ENCODE measurements around the gene PDK4.

Gene PDK4

GRCh38 chr7:95622001-95622549 lies 25.8 kb upstream of the PDK4 start:
- Histone ChIP-seq H3K4me3 (ENCODE audit: low read length in 2 of 2) (no peak overlapping the region), H3K27me3 (ENCODE audit: control insufficient read depth in 2 of 2, insufficient read depth in 2 of 2, low read length in 2 of 2) (no peaks in the 10 kb centered on the region), H3K9me3 (ENCODE audit: control insufficient read depth in 2 of 2, low read length in 2 of 2) (no peaks in the 10 kb centered on the region), H3K27ac (ENCODE audit: low read depth in 2 of 2, low read length in 2 of 2) (no peak overlapping the region), H3K9ac (ENCODE audit: low read depth in 1 of 2, low read length in 2 of 2) (no peak overlapping the region), H3K36me3 (ENCODE audit: control insufficient read depth in 2 of 2, insufficient read depth in 2 of 2, low read length in 2 of 2) (no peaks in the 10 kb centered on the region), H3K4me1 (ENCODE audit: control insufficient read depth in 2 of 2, insufficient read depth in 2 of 2, low read length in 2 of 2) (no peaks in the 10 kb centered on the region)

GRCh38 chr7:95621404-95621803 lies 25.1 kb upstream of the PDK4 start:
- Histone ChIP-seq H3K27me3 (ENCODE audit: control insufficient read depth in 2 of 2, insufficient read depth in 2 of 2, low read length in 2 of 2) (no peaks in the 10 kb centered on the region), H3K4me1 (ENCODE audit: control insufficient read depth in 2 of 2, insufficient read depth in 2 of 2, low read length in 2 of 2) (no peaks in the 10 kb centered on the region), H3K27ac (ENCODE audit: low read depth in 2 of 2, low read length in 2 of 2) (no peak overlapping the region), H3K9ac (ENCODE audit: low read depth in 1 of 2, low read length in 2 of 2) (no peak overlapping the region), H3K4me3 (ENCODE audit: low read length in 2 of 2) (no peak overlapping the region), H3K36me3 (ENCODE audit: control insufficient read depth in 2 of 2, insufficient read depth in 2 of 2, low read length in 2 of 2) (no peaks in the 10 kb centered on the region), H3K9me3 (ENCODE audit: control insufficient read depth in 2 of 2, low read length in 2 of 2) (no peaks in the 10 kb centered on the region)

GRCh38 chr7:95620631-95621030 lies 24.3 kb upstream of the PDK4 start:
- H3K36me3 ChIP-seq (ENCODE audit: control insufficient read depth in 2 of 2, insufficient read depth in 2 of 2, low read length in 2 of 2), result no peaks in the 10 kb centered on the region
- H3K27me3 ChIP-seq (ENCODE audit: control insufficient read depth in 2 of 2, insufficient read depth in 2 of 2, low read length in 2 of 2), result no peaks in the 10 kb centered on the region
- no peak overlapping the region for H3K27ac ChIP-seq (ENCODE audit: low read depth in 2 of 2, low read length in 2 of 2)
- no peak overlapping the region for H3K9ac ChIP-seq (ENCODE audit: low read depth in 1 of 2, low read length in 2 of 2)
- no peaks in the 10 kb centered on the region for H3K4me1 ChIP-seq (ENCODE audit: control insufficient read depth in 2 of 2, insufficient read depth in 2 of 2, low read length in 2 of 2)
- H3K9me3 ChIP-seq (ENCODE audit: control insufficient read depth in 2 of 2, low read length in 2 of 2), result no peaks in the 10 kb centered on the region
- no peak overlapping the region for H3K4me3 ChIP-seq (ENCODE audit: low read length in 2 of 2)

- no peak overlapping the region for H3K9ac ChIP-seq (ENCODE audit: low read depth in 1 of 2, low read length in 2 of 2)
- H3K4me3 ChIP-seq (ENCODE audit: low read length in 2 of 2), result no peak overlapping the region
- no peaks in the 10 kb centered on the region for H3K9me3 ChIP-seq (ENCODE audit: control insufficient read depth in 2 of 2, low read length in 2 of 2)
- H3K36me3 ChIP-seq (ENCODE audit: control insufficient read depth in 2 of 2, insufficient read depth in 2 of 2, low read length in 2 of 2), result no peaks in the 10 kb centered on the region
- H3K27ac ChIP-seq (ENCODE audit: low read depth in 2 of 2, low read length in 2 of 2), result no peak overlapping the region
- no peaks in the 10 kb centered on the region for H3K27me3 ChIP-seq (ENCODE audit: control insufficient read depth in 2 of 2, insufficient read depth in 2 of 2, low read length in 2 of 2)
- no peaks in the 10 kb centered on the region for H3K4me1 ChIP-seq (ENCODE audit: control insufficient read depth in 2 of 2, insufficient read depth in 2 of 2, low read length in 2 of 2)
Observed at GRCh38 chr7:95619921-95620320, 23.6 kb upstream of the PDK4 start.

- Histone ChIP-seq H3K27me3 (ENCODE audit: control insufficient read depth in 2 of 2, insufficient read depth in 2 of 2, low read length in 2 of 2) (no peaks in the 10 kb centered on the region), H3K27ac (ENCODE audit: low read depth in 2 of 2, low read length in 2 of 2) (no peak overlapping the region)
Observed at GRCh38 chr7:95619517-95619916, 23.2 kb upstream of the PDK4 start.

DNA sequence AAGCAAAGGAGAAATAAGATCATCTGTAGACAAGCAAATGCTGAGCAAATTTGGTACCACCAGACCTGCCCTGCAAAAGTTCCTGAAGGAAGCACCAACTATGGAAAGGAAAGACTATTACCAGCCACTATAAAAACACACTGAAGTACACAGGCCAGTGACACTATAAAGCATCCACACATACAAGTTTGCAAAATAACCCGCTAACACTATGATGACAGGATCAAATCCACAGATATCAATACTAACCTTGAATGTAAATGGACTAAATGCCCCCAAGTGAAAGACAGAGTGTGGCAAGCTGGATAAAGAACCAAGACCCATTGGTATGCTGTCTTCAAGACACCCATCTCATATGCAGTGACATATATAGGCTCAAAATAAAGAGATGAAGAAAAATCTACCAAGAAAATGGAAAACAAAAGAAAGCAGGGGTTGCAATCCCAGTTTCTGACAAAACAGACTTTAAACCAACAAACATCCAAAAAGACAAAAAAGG lies 18.2 kb upstream of the PDK4 start:
- Histone ChIP-seq H3K27ac (ENCODE audit: low read depth in 2 of 2, low read length in 2 of 2) (no peak overlapping the region), H3K27me3 (ENCODE audit: control insufficient read depth in 2 of 2, insufficient read depth in 2 of 2, low read length in 2 of 2) (no peaks in the 10 kb centered on the region), H3K9ac (ENCODE audit: low read depth in 1 of 2, low read length in 2 of 2) (no peak overlapping the region), H3K4me1 (ENCODE audit: control insufficient read depth in 2 of 2, insufficient read depth in 2 of 2, low read length in 2 of 2) (peaks cover 7% of the 10 kb centered on the region in 2 donors), H3K9me3 (ENCODE audit: control insufficient read depth in 2 of 2, low read length in 2 of 2) (no peaks in the 10 kb centered on the region), H3K4me3 (ENCODE audit: low read length in 2 of 2) (no peak overlapping the region), H3K36me3 (ENCODE audit: control insufficient read depth in 2 of 2, insufficient read depth in 2 of 2, low read length in 2 of 2) (no peaks in the 10 kb centered on the region)

More at GRCh38 chr7:95619517-95619916, 23.2 kb upstream of the PDK4 start:
- H3K4me1 ChIP-seq (ENCODE audit: control insufficient read depth in 2 of 2, insufficient read depth in 2 of 2, low read length in 2 of 2), result no peaks in the 10 kb centered on the region
- no peaks in the 10 kb centered on the region for H3K36me3 ChIP-seq (ENCODE audit: control insufficient read depth in 2 of 2, insufficient read depth in 2 of 2, low read length in 2 of 2)
- no peak overlapping the region for H3K4me3 ChIP-seq (ENCODE audit: low read length in 2 of 2)
- no peaks in the 10 kb centered on the region for H3K9me3 ChIP-seq (ENCODE audit: control insufficient read depth in 2 of 2, low read length in 2 of 2)
- H3K9ac ChIP-seq (ENCODE audit: low read depth in 1 of 2, low read length in 2 of 2), result no peak overlapping the region

DNA sequence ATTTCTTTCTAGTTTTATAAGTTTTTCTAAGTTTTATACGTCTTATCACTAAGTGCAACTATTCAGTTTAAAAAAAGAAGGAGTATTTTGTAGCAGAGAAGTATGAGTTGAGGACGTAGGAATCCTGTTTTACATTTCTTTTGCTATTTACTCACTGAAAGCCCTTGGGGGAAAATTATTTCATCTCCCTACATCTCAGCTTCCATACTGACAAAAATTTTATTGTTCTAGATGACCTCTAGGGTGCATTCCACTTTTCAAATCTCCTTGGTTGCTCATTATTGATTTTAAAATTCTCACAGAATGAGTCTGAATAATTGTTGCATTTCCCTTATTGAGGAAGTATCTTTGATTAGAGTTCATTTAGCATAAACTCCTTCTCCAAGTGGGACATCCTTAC lies 14.9 kb upstream of the PDK4 start:
- H3K9ac ChIP-seq (ENCODE audit: low read depth in 1 of 2, low read length in 2 of 2), result no peak overlapping the region
- no peaks in the 10 kb centered on the region for H3K9me3 ChIP-seq (ENCODE audit: control insufficient read depth in 2 of 2, low read length in 2 of 2)
- H3K27ac ChIP-seq (ENCODE audit: low read depth in 2 of 2, low read length in 2 of 2), result no peak overlapping the region
- H3K36me3 ChIP-seq (ENCODE audit: control insufficient read depth in 2 of 2, insufficient read depth in 2 of 2, low read length in 2 of 2), result no peaks in the 10 kb centered on the region
- H3K4me3 ChIP-seq (ENCODE audit: low read length in 2 of 2), result no peak overlapping the region
- peaks cover 31 to 33% of the 10 kb centered on the region in 2 donors for H3K4me1 ChIP-seq (ENCODE audit: control insufficient read depth in 2 of 2, insufficient read depth in 2 of 2, low read length in 2 of 2)
- no peaks in the 10 kb centered on the region for H3K27me3 ChIP-seq (ENCODE audit: control insufficient read depth in 2 of 2, insufficient read depth in 2 of 2, low read length in 2 of 2)

GRCh38 chr7:95609277-95609971 lies 13.1 kb upstream of the PDK4 start:
- Histone ChIP-seq H3K9me3 (ENCODE audit: control insufficient read depth in 2 of 2, low read length in 2 of 2) (no peaks in the 10 kb centered on the region), H3K9ac (ENCODE audit: low read depth in 1 of 2, low read length in 2 of 2) (peak overlapping the region; percentile 52 to 61), H3K4me3 (ENCODE audit: low read length in 2 of 2) (peak overlapping the region; percentile 38 to 64), H3K36me3 (ENCODE audit: control insufficient read depth in 2 of 2, insufficient read depth in 2 of 2, low read length in 2 of 2) (no peaks in the 10 kb centered on the region), H3K4me1 (ENCODE audit: control insufficient read depth in 2 of 2, insufficient read depth in 2 of 2, low read length in 2 of 2) (peaks cover 31 to 33% of the 10 kb centered on the region in 2 donors), H3K27me3 (ENCODE audit: control insufficient read depth in 2 of 2, insufficient read depth in 2 of 2, low read length in 2 of 2) (no peaks in the 10 kb centered on the region), H3K27ac (ENCODE audit: low read depth in 2 of 2, low read length in 2 of 2) (peak overlapping the region; percentile 89 to 94)

DNA sequence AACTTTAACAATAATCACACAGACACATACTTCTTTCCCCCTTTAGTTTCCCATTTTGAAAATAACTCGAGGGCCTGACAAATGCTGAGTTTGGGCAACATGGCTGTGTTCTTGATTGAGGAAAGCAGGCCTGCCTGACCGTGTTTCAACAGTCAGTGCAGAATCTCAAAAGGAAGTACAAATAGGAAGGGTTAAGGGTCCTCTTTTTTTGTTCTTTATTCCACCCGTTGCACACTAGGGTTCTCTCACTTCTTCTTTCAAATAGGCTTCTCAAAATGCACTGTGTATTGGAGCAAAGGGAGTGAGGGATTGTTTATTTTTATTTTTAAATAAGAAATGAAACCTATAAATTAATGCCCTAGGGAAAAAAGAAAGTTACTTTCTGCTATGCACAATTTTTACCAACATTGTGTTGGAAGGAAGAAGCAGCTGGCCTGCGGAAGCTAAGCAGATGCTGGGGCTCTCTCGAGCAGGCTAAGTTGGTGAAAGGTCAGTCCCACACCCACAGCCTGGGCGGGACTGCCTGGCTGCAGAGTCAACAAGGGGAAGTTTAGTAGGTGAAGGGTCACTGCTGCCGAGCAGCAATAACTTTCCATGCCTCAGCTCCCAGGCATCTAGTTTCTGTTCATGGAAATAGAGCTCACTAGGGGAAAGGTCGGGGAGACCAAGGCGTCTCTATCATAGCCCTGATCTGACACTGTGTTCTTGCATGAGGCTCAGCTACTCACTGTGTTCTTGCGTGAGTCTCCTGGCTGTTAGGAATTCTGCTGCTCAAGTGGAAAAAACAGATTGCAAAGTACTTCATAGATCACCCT lies 12.2 kb upstream of the PDK4 start:
- H3K36me3 ChIP-seq (ENCODE audit: control insufficient read depth in 2 of 2, insufficient read depth in 2 of 2, low read length in 2 of 2), result no peaks in the 10 kb centered on the region
- no peaks in the 10 kb centered on the region for H3K27me3 ChIP-seq (ENCODE audit: control insufficient read depth in 2 of 2, insufficient read depth in 2 of 2, low read length in 2 of 2)
- peaks cover 31 to 33% of the 10 kb centered on the region in 2 donors for H3K4me1 ChIP-seq (ENCODE audit: control insufficient read depth in 2 of 2, insufficient read depth in 2 of 2, low read length in 2 of 2)
- H3K27ac ChIP-seq (ENCODE audit: low read depth in 2 of 2, low read length in 2 of 2), result peak overlapping the region; percentile 89 to 94
- H3K4me3 ChIP-seq (ENCODE audit: low read length in 2 of 2), result peak overlapping the region; percentile 38 to 64
- H3K9me3 ChIP-seq (ENCODE audit: control insufficient read depth in 2 of 2, low read length in 2 of 2), result no peaks in the 10 kb centered on the region
- peak overlapping the region; percentile 52 to 68 for H3K9ac ChIP-seq (ENCODE audit: low read depth in 1 of 2, low read length in 2 of 2)

GRCh38 chr7:95607561-95607960 lies 11.2 kb upstream of the PDK4 start:
- Histone ChIP-seq H3K4me3 (ENCODE audit: low read length in 2 of 2) (no peak overlapping the region), H3K27ac (ENCODE audit: low read depth in 2 of 2, low read length in 2 of 2) (peak overlapping the region; percentile 89 to 94), H3K9ac (ENCODE audit: low read depth in 1 of 2, low read length in 2 of 2) (no peak overlapping the region), H3K27me3 (ENCODE audit: control insufficient read depth in 2 of 2, insufficient read depth in 2 of 2, low read length in 2 of 2) (no peaks in the 10 kb centered on the region), H3K9me3 (ENCODE audit: control insufficient read depth in 2 of 2, low read length in 2 of 2) (no peaks in the 10 kb centered on the region), H3K4me1 (ENCODE audit: control insufficient read depth in 2 of 2, insufficient read depth in 2 of 2, low read length in 2 of 2) (peaks cover 31 to 33% of the 10 kb centered on the region in 2 donors), H3K36me3 (ENCODE audit: control insufficient read depth in 2 of 2, insufficient read depth in 2 of 2, low read length in 2 of 2) (no peaks in the 10 kb centered on the region)

Data from mucosa of rectum (tissue), 2 donors.